Stimulated activated CD8-positive, alpha-beta memory T cell treated with anti-CD3 and anti-CD28 coated beads, Interleukin-15, amount 100 ng/mL, for 24 hours (primary cell): Measurements from ENCODE around the gene CRIM1.
"Not testable (repeated sequence)": the region's sequence is repeated elsewhere in the genome, so short reads cannot be mapped to it uniquely, and the experiment has no call there.

Experiments used
- DNase-seq: peaks from one replicate; pipeline ENCODE4 v3.0.0-alpha.2; 2020; ENCODE audit warnings: low read depth

CRIM1 gene

GRCh38 chr2:36354811-36355150 is 797 bp upstream of the CRIM1 start:
- no peak for DNase-seq

- DNase-seq, result no peak
Observed at GRCh38 chr2:36355890-36356297, 316 bp downstream of the CRIM1 start.

GRCh38 chr2:36356298-36356989 is 866 bp downstream of the CRIM1 start:
- DNase-seq, result no peak

- DNase-seq, result no peak
Observed at GRCh38 chr2:36356990-36357846, 1.6 kb downstream of the CRIM1 start.

GRCh38 chr2:36357847-36358659 is 2.5 kb downstream of the CRIM1 start:
- no peak for DNase-seq

GRCh38 chr2:36359067-36359466 is 3.5 kb downstream of the CRIM1 start:
- DNase-seq, result no peak

GRCh38 chr2:36360063-36360462 is 4.5 kb downstream of the CRIM1 start:
- no peak for DNase-seq

GRCh38 chr2:36360834-36361233 is 5.3 kb downstream of the CRIM1 start:
- no peak for DNase-seq

- DNase-seq, result no peak
Observed at GRCh38 chr2:36361396-36361795, 5.8 kb downstream of the CRIM1 start.

GRCh38 chr2:36362291-36362690 is 6.7 kb downstream of the CRIM1 start:
- no peak for DNase-seq

- not testable (repeated sequence) for DNase-seq
Observed at GRCh38 chr2:36363085-36363484, 7.5 kb downstream of the CRIM1 start.

GRCh38 chr2:36366491-36367120 is 11.0 kb downstream of the CRIM1 start:
- no peak for DNase-seq

GRCh38 chr2:36367486-36367885 is 11.9 kb downstream of the CRIM1 start:
- DNase-seq, result no peak

- DNase-seq, result no peak
Observed at GRCh38 chr2:36367895-36368353, 12.3 kb downstream of the CRIM1 start.

- no peak for DNase-seq
Observed at GRCh38 chr2:36368438-36368837, 12.9 kb downstream of the CRIM1 start.

- no peak for DNase-seq
Observed at GRCh38 chr2:36369163-36369562, 13.6 kb downstream of the CRIM1 start.

- no peak for DNase-seq
Observed at GRCh38 chr2:36369716-36370115, 14.1 kb downstream of the CRIM1 start.

GRCh38 chr2:36370281-36370680 is 14.7 kb downstream of the CRIM1 start:
- DNase-seq, result no peak

- no peak for DNase-seq
Observed at GRCh38 chr2:36371070-36371874, 15.7 kb downstream of the CRIM1 start.

- DNase-seq, result no peak
Observed at GRCh38 chr2:36371928-36372391, 16.4 kb downstream of the CRIM1 start.
